Measurements from ENCODE around the gene PYROXD2. TPM values are rescaled to one million over a fixed set of nuclear protein-coding genes. Genes with fewer than 3 reads are reported as not detected.

PYROXD2 gene
- polyA plus RNA-seq, 1 of the 3 experiments (the other 2 are of a cell fraction): 26.7 TPM

- TF ChIP-seq FOSL2 (IDR thresholded peaks at IDR 0.05; ENCODE audit: borderline replicate concordance, low read depth): no peak
Measured at GRCh38 chr10:98407017-98407743, 7.8 kb downstream of the PYROXD2 start (continued).

- Histone ChIP-seq H3K4me1 (ENCODE audit: control insufficient read depth in 1 of 2, insufficient read depth in 2 of 2, low read depth in 1 of 2, low read length in 1 of 2) (peaks cover 6 to 14% of the 10 kb centered on the region in 2 experiments; a peak in 3 of 4 replicates), H3F3A (replicated peaks; ENCODE audit: insufficient read depth) (no peaks in the 10 kb centered on the region), H3K36me3 (replicated peaks in 1 of 2; ENCODE audit: control insufficient read depth in 1 of 2, insufficient read depth in 2 of 2, low read length in 1 of 2) (peaks cover 0 to 3% of the 10 kb centered on the region in 2 experiments), H3K4me2 (no peak overlapping the region), H3K27ac (ENCODE audit: low read depth in 2 of 2, low read length in 1 of 2) (no peak overlapping the region), H3K9me2 (no peaks in the 10 kb centered on the region), H3K9me3 (no peaks in the 10 kb centered on the region), H3K9ac (no peak overlapping the region), H3K4me3 (ENCODE audit: low read depth in 2 of 2, low read length in 1 of 2) (no peak overlapping the region), H2AFZ (ENCODE audit: low read depth) (no peak overlapping the region), H4K20me1 (ENCODE audit: insufficient read depth) (no peaks in the 10 kb centered on the region), H3K27me3 (ENCODE audit: insufficient read depth) (no peaks in the 10 kb centered on the region), H3K79me2 (ENCODE audit: insufficient read depth) (no peaks in the 10 kb centered on the region)
- ChIA-PET CTCF (interaction anchor here (1.3 kb wide), 1 partner anchor 10 kb away, joined by 5 read pairs; no protein-coding TSS in a partner anchor), POLR2A (no interaction called here)
- WGBS (ENCODE audit: low lambda C conversion rate): 96% methylated on average over 9 of the region's 12 CpGs
- TF ChIP-seq USF2 (IDR thresholded peaks at IDR 0.05; ENCODE audit: borderline replicate concordance, low read depth, low read length) (no peak), RCOR1 (IDR thresholded peaks at IDR 0.05; ENCODE audit: low read length) (no peak), GATA2 (CRISPR knock-in tag; IDR thresholded peaks at IDR 0.05) (no peak), YY1 (IDR thresholded peaks at IDR 0.05; ENCODE audit: low read depth) (no peak), TCF12 (IDR thresholded peaks at IDR 0.05) (no peak), RFX5 (IDR thresholded peaks at IDR 0.05; ENCODE audit: low read length) (no peak), TAF1 (IDR thresholded peaks at IDR 0.05; ENCODE audit: borderline replicate concordance, low read depth, low read length) (no peak), REST (IDR thresholded peaks at IDR 0.05; ENCODE audit: low read depth, low read length) (no peak), JUND (IDR thresholded peaks at IDR 0.05) (no peak), FOXM1 (IDR thresholded peaks at IDR 0.05; ENCODE audit: low read depth) (no peak), IRF3 (IDR thresholded peaks at IDR 0.05; ENCODE audit: low read depth, low read length) (no peak), EP300 (IDR thresholded peaks at IDR 0.05; ENCODE audit: borderline replicate concordance in 1 of 2, low read depth in 1 of 2, low read length in 1 of 2) (no peak), MEF2A (IDR thresholded peaks at IDR 0.05; ENCODE audit: borderline replicate concordance, low read depth) (no peak), ZBTB33 (IDR thresholded peaks at IDR 0.05; ENCODE audit: borderline replicate concordance, low read depth) (no peak), PBX3 (IDR thresholded peaks at IDR 0.05) (no peak), NFIC (IDR thresholded peaks at IDR 0.05; ENCODE audit: borderline replicate concordance) (no peak), MAX (IDR thresholded peaks at IDR 0.05; ENCODE audit: low read depth) (no peak), POLR2AphosphoS5 (IDR thresholded peaks at IDR 0.05; ENCODE audit: low read depth, low read length) (no peak)
- no peak for DNase-seq
Measured at GRCh38 chr10:98405422-98405821, 9.6 kb downstream of the PYROXD2 start.
